Limb (tissue), 2 donors: ENCODE measurements around the gene TMEM63A.
A peak's percentile ranks its signal among the peaks of the same experiment; 100 is the strongest.

Experiments used
- DNase-seq, 2 donors: peaks; one replicate each; pipeline ENCODE4 v3.0.0-alpha.2; 2016; ENCODE audit errors: extremely low spot score in 2 of 2

TMEM63A gene

GRCh38 chr1:225886159-225887029, 4.2 kb upstream of the TMEM63A start:
- DNase-seq: no peak

- DNase-seq: no peak
Observed at GRCh38 chr1:225885336-225885735, 3.2 kb upstream of the TMEM63A start.

DNA sequence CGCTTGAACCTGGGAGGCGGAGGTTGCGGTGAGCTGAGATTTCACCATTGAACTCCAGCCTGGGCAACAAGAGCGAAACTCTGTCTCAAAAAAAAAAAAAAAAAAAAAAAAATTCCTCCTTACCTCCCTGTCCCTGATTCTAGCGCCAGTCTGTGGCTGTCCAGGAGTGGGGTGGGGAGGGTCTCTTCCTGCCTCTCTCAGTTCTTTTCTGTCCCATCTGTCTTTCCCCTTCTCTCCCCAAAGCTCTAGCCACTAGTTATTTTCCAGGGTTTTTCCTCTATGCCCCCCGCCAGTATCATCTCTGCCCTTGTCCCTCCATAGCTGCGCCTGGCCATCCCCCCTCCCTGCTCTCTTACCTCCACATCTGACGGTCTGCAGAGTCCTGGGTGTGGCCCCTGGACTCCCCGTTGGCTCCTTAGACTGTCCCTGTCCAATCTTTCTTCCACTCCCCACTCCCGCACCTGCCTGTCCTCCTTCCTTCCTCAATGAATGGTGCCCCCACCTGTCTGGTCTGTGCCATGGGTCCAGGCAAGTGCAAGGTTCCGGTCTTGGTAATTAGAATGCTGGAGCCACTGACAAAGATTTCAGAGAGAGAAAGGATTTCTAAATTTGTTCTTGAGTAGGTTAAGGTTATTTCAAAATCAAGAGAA, 1.6 kb upstream of the TMEM63A start:
- no peak for DNase-seq

DNA sequence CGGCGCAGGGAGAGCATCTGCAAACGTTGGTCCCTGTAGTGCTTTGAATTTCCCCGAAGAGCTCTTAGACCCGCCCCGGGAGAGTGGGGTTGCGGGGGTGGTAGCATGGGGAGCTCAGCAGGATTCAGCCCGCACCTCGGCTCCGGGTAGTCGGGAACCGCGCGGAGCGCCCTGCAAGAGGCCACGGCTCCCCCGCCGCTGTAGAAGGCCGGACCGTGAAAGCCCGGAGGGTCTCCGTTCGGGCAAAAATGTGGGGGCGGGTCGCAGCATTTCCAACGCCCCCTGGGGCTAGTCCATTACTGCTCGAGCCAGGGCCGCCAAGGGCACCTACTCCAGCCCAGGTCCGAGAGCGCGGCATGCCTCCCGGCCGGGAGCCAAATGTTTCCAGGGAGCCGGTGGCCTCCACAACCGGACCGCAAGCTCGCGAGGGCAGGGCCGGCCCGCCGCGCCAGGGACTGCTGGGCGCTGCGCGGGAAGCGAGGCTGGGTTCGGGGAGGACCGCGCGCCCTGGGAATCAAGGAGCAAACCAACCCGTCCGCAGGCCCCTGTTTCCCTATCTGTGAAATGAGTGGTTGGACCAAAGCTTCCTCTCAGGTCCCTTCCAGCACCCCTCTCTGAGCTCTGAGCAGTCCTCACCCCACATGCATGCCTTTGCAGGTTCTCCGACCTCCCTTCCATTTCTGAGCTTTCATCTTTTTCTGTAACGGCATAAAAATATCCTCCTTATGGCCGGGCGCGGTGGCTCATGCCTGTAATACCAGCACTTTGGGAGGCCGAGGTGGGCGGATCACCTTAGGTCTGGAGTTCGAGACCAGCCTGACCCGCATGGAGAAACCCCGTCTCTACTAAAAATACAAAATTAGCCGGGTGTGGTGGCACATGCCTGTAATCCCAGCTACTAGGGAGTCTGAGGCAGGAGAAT, 775 bp upstream of the TMEM63A start:
- DNase-seq: no peak

- DNase-seq: no peak
Observed at GRCh38 chr1:225881081-225881958, 860 bp downstream of the TMEM63A start.

DNA sequence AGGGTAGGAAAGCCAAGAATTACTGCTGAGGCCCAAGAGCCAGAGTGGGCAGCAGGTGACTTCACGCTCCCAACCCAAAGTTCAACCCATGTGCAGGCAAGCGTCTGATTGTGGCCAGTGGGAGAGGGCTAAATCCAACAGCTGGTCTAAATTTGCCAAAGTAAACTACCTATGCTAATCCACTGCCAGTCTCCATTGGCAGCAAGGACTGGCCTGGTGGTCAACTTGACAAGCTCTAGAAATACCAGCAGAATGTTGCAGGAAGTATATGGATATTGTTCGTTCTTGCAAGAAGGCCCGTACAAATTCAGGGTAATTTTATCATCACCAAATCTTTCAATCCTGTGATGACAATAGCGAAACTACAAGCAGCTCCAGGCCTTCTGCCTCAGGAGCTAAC, 1.5 kb downstream of the TMEM63A start:
- no peak for DNase-seq

GRCh38 chr1:225880222-225880588, 2.0 kb downstream of the TMEM63A start:
- no peak for DNase-seq

- DNase-seq: peak in 1 of 2 donors; percentile 9
Observed at GRCh38 chr1:225879521-225880221, 2.5 kb downstream of the TMEM63A start.

DNA sequence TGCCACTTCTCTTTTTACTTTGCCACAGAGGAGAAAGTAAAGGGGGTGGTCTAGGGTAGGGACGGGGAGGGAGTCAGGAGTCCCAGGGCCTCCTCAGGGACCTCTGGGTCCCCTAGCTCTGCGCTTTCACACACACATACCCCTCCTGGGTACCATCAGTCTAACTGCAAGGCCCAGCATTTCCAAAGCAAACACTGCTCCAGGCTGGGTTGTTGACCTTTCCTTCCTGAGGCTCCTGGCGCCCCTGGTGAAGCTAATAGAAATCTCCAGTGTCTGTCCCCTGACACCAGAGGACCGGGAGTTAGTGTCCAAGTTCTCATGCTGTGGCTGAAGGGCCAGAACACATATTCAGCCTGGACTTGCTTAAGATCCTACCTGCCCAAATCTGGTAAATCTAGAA, 3.9 kb downstream of the TMEM63A start:
- no peak for DNase-seq

GRCh38 chr1:225877580-225877979, 4.6 kb downstream of the TMEM63A start:
- DNase-seq: peak; percentile 10 to 56

GRCh38 chr1:225876900-225877510, 5.2 kb downstream of the TMEM63A start:
- DNase-seq: no peak

- DNase-seq: no peak
Observed at GRCh38 chr1:225875044-225875815, 7.0 kb downstream of the TMEM63A start.

GRCh38 chr1:225874431-225874830, 7.7 kb downstream of the TMEM63A start:
- no peak for DNase-seq

- DNase-seq: no peak
Observed at GRCh38 chr1:225873281-225873850, 8.8 kb downstream of the TMEM63A start.

- DNase-seq: no peak
Observed at GRCh38 chr1:225872075-225872430, 10.1 kb downstream of the TMEM63A start.

DNA sequence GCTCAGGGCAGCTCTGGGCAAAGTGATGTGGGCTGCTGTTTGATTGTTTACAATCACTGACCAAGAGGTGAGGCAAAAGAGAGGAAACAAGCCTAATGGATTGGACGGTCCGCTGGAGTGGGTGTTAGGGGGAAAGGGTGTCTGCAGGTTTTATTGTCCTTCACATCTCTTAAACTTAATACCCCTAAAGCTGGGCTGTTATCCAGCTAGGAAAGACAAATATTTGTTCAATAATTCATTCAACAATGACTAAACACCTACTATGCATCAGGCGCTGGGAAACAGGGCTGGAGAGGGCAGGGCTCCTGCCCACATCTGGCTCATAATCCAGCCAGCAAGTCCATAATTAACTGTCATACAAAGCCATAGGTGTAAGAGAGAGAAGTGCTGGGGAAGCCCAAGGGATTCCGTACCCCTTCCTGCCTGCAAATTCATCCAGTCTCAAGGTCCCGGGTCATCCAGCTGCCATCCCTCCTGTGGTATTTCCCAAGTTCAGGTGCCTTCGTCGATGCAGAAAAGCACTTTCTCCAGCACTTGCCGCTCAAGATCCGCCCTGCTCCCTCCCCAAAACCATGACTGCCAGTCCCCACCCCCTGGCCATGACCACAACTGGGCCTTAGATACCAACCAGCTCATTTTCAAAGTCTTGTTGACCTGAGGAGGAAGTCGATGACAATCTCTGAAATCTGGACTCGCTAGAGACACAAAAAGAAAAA, 10.7 kb downstream of the TMEM63A start:
- no peak for DNase-seq

- no peak for DNase-seq
Observed at GRCh38 chr1:225870911-225871310, 11.3 kb downstream of the TMEM63A start.
